Stimulated activated CD4-positive, alpha-beta T cell treated with anti-CD3 and anti-CD28 coated beads, TNF-alpha, amount 100 ng/mL, for 1 hour (primary cell): ENCODE results near the gene PODXL.

Experiments used
- DNase-seq, 3 donors: peaks; one replicate each; pipeline ENCODE4 v3.0.0-alpha.2; 2020; ENCODE audit warnings: low read depth in 3 of 3, low spot score in 1 of 3

The PODXL gene

DNA sequence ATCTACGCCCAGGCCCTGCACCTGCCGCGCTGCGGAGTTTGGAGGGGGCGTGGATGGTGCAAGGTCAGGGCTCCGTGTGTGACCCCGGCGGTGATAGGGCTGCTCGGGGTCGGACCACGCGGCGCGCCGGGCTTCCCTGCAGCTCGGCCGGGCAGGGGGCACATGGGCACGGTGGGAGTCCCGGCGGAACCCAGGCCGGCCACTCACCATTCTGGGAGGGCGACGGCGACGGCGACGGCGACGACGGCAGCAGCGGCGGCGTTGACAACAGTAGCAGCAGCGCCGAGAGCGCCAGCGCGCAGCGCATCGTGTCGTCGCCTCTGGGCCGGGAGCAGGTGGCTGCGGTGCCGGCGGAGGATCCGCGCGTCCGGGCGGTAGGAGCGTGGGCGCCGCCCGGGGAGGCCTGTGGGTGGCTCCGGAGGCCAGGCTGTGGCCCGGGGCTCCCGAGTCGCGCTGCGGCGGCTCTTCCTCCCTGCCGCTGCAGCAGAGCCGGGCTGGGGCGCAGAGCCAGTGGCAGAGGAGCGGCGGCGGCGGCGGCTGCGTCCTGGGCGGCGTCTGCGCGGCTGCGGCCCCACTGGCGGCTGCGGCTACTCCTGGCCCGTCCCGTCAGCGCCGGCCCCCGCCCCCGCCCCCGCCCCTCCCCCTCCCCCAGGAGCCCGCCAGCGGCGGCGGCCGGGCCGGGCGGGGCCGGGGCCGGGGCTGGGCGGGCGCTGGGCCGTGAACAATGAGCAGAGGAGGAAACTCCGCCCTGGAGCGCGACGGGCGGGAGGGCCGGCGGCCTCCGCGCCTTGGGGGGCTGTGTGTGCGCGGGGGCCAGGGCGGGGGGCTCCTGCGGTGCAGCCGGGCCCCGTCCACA, at the start of gene PODXL:
TSS of gene PODXL (minus strand) at position 576 of the 856 bp plus-strand sequence. CDS start at position 307, 269 bp downstream.
- peak in 2 of 3 donors; percentile 12 to 13 for DNase-seq

DNA sequence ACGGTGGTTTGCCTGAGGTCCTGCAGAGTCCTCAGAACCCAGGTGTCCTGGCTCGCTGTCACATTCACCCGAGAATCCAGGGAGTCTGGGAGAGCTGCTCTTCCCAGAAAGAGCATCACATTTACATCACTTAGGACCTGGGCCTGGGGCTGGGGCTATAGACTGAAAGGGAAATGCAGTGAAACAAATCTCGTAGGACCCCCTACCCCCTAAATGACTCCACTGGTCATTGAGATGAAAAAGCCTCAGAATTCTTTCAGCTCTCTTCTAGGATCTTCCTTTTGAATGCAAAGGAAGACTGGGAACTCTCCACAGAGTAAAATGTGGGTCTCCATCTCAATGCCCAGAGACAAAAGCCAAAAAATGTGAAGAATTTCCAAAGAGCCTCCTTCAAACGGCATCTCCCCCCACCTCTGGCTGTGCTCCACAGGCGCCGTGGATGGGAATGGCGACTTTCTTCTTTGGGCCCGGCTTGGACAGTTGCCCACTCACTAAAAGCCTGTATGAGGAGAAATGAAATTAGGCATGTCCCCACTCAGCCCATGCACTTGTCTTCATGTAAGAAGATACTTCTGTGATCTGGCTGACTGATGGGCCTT, 49.0 kb upstream of the PODXL start:
- no peak for DNase-seq

DNA sequence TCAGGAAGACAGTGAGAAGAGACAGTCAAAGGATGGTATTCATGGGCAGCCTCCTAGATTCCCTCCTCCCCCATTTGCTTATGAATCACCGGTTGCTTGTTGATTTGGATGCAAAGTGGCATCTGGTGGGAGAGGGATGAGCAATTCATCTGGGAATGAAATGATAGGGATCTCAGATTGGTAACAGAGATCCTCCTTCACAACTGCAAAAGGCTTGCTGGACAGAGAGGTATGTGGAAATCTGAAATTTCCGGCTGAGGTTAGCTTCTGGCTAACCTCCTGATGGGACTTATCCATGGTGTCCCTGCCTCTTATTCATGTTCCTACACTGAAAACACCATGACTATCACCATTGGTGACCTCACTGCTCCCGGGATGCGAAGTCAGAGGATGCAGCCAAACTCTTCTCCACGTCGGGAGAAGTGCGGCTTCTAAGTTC, 48.4 kb upstream of the PODXL start:
- no peak for DNase-seq

DNA sequence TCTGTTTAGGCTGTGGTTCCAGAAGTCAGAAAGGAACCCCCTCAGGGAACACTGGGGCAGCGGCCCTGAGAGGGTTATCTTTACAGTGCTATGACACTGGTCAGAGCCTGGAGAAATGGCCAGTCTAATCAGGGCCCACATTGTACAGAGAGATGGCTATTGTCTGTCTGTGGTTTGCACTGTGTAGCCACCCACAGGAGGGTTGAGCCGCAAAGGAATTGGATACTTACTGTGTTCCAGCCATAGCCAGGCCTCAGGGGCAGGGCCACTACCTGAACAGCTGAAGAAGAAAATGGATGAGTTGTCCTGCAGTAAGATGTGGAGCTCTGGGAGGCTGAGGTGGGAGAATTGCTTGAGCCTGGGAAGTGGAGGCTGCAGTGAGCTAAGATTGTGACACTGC, 47.5 kb upstream of the PODXL start:
- DNase-seq = no peak

DNA sequence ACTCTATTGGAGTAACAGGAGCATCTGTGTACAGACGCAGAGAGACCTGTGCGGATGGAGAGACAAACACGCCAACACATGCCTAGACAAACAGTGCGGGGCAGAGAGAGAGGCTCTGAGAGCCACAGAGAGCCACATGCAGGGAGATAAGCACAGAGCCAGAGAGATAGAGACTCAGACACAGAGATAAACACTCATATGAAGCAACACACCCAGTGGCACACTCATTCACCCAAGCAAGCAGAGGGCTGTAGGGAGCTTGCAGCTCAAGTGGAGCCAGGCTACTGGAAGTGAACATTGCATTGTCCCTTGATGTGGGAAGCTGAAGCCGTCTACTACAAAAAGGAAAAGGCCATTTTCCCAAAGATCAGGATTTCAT, 46.6 kb upstream of the PODXL start:
- no peak for DNase-seq

DNA sequence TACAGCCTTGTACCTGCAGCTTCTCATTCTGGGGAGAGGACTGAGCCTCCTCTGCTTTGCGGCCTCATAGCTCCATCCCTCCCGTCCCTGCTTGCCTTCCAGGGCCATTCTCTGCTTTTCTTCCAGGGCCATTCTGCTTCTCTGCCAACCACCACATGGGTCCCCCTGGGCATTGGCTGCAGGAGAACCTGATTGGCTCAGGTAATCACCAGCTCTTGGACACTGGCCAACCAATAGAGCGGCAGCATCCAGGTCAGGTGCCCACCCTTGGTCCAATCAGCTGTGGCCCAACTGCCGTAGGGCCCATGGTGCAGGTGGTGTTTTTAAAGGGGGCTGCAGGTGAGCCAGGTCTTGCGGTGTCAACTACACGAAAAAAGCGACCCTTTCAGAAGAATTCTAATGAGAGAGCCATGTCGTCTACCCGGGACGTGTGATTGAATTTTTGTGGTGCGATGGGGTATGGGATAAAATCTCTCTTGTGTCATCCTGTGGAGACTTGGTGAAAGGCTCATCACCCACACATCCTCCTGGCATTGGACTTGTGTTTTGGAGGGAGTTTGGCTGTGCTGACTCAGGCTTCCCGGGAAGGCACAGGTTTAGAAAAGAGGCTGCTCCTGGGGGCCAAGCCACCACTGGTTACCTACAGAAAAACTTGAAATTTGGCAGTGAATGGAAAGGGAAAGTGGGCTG, 46.0 kb upstream of the PODXL start:
- no peak for DNase-seq

DNA sequence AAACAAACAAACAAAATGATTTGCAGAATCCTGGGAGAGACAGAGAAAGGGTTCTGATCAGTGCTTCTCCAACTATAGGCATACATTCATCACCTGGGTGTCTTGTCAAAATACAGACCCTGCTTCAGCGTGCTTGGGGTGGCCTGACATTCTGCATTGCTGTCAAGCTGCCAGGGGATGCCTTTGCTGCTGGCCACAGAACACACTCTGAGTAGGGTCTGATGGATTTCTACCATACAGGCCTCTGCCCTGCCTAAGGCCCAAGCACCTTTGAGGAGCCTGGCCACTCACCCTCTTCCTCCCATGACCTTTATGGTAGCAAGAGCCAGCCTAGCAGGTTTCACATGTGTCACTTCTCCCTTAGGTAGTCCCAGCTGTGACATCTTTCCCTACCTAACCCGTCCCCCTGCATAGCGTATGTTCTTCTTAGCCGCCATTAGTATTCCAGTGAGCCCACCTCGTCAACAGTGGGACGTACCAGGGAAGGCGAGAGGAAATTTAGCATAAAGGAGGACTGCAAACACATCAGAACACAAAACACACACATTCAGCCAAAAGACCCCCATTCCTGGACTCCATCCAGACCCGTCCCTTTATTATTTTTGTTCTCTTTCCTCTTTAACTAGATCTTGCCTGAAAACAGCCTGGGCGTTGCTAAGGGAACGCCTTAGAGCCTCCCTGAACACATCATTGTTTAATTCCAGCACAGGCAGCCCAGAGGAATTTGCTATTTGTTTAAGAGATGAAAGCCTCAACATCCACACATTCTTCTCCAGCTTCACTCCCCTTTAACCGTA, 43.9 kb upstream of the PODXL start:
- no peak for DNase-seq

DNA sequence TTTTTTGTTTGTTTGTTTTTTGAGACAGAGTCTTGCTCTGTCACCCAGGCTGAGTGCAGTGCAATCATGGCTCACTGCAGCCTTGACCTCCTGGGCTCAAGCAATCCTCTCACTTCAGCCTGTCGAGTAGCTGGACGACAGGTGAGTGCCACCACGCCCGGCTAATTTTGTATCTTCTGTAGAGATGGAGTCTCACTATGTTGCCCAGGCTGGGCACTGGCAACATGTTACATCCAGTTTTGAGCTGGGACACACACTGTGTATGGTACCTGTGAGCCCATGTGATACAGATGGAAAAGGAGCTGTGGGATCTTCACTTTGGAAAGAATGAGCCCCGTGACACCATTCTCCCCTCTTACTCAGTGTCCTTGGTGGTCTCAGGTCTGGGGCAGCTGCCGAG, 40.4 kb upstream of the PODXL start:
- DNase-seq = no peak

DNA sequence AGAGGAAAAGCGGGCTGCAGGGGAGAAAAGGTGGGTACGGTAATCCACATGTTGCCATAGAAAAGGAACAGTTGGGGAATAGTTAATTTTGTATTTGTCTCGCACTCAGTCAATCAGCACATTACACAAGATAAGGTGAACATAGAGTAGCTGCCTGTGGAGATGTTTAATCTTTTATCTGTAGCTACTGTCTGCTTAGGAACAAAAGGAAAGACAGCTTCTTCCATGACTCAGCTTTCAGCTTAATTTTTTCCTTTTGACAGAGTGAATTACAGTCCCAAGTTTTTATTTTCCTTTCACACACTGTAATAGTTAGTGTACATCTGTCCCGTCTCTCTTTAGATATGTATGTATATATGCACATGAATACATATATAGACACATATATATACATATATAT, 39.3 kb upstream of the PODXL start:
- DNase-seq = no peak

DNA sequence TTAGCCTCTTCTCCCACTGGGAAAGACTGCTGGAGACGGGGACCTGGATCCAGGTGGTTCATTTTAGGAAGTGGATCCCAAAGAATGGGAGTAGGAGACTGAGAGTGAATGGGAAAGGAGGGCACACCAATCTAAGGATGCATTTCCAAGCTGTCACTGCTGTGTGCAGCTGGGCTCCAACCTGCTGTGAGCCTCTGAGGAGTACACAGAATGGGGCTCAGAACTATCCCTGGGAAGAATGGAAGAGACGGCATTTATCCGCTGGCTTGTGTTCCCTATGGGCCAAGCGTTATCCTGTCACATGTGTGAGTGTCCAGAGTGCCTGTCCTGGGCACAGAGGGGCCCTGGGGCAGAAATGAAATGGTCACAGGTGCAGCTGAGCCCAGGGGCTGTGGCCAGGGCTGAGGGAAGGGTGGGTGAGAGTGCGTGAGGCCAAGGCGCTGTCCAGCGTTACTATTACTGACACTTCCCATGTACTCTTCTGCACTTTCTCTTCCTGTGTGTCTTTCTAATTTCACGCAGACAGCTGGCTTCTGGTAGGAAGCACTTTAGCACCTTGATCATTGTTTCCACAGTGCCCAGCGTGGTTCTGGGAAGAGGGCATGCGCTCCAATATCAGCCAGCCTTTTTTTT, 35.4 kb upstream of the PODXL start:
- no peak for DNase-seq

DNA sequence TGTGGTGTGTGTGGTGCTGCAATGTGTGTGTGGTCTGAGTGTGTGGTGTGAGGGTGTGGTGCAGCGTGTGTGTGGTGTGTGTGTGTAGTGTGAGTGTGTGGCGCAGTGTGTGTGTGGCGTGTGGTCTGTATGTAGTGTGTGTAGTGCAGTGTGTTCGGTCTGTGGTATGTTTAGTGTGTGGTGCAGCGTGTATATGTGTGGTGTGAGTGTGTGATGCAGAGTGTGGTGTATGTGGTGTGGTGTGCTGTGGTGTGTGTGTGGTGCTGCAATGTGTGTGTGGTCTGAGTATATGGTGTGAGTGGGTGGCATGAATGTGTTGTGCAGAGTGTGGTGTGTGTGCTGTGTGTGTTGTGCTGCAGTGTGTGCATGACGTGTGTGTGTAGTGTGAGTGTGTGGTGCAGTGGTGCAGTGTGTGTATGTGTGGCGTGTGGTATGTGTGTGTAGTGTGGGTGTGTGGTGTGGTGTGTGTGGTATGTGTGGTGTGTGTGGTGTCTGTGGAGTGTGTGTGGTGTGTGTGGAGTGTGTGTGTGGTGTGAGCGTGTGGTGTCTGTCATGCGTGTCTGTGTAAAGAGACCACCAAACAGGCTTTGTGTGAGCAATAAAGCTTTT, 31.0 kb upstream of the PODXL start:
- no peak for DNase-seq

DNA sequence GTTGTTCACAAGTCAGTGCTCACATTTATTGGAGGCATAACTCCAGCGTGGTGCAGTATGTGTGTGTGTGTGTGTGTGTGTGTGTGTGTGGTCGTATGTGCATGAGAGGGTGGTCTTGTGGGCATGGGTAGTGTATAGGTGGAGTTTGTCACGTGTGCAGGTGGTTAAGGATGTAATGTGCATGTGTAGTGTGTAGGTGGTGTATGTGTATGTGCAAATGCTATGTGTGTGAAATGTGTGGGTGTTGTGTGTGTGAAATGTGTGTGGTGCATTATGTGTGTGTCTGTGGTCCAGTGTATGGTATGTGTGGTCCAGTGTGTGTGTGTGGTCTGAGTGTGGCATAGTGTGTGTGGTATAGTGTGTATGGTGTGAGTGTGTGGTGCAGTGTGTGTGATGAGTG, 30.3 kb upstream of the PODXL start:
- no peak for DNase-seq

DNA sequence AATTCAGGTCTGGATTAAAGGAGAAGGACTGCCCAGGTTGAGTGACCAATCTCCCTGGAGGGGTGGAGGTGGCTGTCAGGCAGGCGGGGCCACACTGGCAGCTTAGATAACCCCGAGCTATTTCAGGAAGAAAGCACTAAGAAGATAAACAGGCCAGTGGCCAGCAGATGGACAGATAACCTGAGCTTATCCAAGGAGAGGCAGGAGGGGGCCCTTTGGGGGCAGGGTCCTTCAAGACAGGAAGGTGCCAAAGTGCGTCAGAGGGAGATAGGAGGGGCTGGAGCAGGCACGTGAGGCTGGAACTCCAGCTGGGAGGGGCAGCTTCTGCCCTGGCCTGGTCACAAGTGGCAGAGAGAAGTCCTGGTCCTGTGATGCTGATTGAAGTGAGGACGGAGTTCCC, 29.8 kb upstream of the PODXL start:
- DNase-seq = no peak

DNA sequence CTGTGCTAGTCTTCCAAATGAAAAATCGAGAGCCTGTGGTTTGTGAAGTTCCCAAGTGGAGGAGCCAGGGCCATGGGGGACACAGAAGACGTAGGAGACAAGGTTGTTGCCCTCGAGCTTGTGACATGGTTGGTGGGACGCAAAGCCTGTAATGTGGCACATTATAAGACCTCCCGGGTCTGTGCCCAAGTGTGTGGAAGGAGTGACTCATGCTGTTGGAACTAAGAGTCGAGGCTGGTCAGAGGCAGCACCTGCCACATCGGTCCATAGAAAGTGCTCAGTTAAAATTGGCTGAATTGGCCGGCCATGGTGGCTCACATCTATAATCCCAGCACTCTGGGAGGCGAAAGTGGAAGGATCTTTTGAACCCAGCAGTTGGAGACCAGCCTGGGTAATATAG, 27.0 kb upstream of the PODXL start:
- no peak for DNase-seq

DNA sequence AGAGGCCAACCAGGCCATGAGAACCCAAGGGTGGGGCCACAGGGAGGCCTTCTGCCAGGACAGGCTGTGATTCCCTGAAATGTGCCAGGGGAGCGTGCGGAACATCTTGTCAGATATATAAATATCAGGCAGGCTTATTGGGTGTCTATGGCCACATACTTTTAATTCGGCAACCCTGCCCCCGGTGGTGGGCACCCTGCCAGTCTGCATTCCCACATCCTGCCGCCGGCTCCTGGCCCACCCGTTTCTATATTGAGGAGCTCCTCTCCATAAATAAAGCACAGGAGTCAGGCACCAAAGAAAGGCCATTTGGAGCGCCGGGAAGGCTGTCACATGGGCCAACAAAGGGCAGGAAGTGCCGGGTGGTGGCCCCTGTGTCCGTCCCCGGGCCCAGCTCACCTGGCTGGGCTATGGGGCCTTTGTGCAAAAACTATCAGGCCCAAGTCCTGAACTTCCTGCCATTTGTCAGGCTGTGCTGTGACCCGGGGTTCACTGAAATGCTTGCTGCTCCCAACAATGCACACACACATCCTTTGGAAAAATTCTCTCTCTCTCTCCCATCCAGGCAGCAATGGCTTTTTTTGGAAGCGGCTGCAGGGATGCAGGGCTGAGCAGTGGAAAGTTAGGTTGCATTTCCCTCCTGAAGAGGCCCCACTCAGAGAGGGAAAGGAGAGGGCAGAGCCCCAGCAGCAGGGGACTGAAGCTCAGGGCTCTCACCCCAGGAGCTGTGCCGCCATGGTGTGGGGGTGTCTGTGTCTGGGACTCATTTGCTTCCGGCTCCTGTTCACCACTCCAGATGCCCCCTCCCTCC, 25.0 kb upstream of the PODXL start:
- no peak for DNase-seq

DNA sequence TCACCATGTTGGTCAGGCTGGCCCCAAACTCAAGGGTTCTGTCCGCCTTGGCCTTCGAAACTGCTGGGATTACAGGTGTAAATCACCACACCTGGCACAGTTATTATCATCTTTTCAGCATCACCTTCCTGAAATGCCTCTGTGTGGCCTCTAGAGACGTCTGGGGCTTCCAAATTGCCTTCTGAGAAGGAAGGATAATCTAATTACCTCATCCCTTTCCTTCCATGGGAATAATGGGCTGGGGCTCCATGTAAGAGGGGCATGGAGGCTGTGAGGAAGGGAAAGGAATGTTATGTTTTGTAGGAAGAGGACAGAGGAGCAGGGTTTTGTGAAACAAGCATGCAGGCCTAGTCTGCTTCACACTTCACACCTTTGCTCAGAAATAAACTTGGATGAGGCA, 22.2 kb upstream of the PODXL start:
- no peak for DNase-seq

DNA sequence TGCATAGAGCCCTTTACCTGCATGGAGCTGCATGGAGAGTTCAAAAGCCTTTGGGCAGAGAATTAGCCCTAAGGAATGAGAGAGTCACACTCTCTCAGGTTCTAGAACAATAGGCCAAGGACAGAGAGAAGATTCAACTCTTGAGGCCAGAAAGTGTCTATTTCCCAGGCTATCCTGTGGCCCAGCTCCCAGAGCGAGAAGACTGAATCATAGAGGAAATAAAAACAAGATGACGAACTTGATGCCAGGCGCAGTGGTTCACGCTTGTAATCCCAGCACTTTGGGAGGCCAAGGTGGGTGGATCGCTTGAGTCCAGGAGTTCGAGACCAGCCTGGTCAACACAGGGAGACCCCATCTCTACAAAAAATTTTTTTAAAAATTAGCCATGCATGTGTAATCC, 18.3 kb upstream of the PODXL start:
- no peak for DNase-seq

DNA sequence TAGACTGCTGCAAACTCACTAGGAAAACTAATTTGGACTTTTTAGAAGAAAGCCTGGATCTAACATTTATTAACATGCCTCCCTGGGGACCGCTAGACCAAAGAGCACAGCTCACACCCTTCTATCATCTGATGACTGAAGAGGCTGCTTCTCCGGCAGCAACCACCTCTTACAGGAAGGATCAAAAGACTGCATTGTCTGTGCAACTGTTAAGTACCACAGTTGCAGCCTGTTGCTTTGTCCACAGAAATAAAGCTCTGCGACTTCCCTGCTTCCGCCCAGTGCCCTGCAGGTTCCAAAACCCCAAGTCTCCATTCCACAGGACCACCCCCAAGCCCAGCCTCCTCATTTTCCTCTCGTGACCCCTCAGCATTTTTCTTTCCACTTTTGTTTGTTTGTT, 14.0 kb upstream of the PODXL start:
- no peak for DNase-seq

DNA sequence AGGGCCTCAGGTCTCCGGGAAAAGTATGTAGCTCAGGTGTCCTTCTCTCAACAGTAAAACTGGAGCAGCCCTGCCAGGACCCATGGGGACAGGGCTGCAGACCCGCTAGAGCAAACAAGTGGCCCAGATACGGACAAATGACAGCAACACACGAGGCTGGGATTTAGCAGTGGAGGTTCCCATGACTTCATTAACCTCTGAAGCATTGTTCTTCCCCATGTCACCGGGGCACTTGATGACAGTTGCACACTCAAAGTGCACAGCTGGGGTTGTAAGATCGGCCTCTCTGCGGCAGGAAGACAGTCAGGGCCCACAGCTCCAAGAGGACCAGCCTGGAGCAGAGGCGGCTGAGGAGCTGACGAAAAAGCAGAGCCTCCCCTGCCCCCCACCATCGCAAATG, 12.5 kb upstream of the PODXL start:
- DNase-seq = no peak

DNA sequence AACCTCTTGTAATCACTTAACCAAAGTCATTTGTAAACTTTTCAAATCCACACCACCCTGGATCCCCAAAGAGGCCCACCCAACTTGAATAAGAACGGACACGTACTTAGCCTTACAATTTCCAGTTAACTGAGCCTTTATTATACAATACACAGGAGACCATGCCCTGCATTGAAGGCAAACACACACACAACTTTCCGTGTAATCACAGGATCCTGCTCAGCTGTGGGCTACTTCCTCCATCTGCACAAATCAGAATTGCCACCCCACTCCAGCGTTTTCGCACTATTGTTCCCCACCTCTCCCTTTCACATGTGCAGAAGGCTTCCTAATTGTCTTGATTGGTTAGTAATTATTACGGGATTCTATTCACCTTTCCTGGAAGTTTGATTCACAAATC, 12.1 kb upstream of the PODXL start:
- no peak for DNase-seq
